IPS-NIHi11 (cell line): ENCODE measurements around the gene HS3ST4.

Source experiments
- DNase-seq: peaks from one replicate; pipeline ENCODE4 v3.0.0; 2012; ENCODE audit warnings: mixed read lengths, low spot score

The HS3ST4 gene

DNA sequence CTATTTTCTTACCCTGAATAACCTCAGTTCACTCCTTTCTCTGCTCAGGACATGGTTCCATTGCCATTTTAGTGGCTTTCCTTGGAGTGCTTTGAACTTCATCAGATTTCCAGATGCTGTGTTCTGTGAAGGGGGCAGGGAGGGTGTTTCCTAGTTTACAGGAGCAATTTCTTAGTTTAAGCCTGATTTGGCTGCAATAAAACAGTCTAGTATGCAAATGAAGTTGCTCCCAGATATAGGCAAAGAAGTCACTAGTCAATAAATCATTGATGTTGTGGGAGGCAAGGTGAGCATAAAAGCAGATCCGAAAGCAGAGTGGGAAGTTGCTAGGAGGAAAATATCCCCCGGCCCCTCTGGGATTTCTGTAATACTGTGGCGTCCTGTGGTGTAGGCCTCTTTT lies 202.3 kb downstream of the HS3ST4 start:
- DNase-seq: no peak

DNA sequence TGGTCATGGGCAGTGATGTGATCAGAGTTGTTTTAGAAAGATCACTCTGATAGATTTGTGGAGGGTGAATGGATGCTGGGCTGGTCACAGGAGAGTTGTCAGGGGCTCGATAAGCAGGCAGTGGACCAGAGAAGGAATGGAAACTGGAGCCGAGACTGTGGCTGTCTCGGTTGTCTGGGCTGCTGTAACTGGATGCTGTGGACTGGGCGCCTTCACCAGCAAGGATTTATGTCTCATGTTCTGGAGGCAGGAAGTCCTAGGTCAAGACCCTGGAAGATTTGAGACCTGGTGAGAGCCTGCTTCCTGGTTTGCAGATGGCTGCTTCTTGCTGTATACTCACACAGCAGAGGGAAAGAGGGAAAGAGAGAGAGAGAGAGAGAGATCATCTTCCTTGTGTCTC lies 203.6 kb downstream of the HS3ST4 start:
- DNase-seq: no peak

DNA sequence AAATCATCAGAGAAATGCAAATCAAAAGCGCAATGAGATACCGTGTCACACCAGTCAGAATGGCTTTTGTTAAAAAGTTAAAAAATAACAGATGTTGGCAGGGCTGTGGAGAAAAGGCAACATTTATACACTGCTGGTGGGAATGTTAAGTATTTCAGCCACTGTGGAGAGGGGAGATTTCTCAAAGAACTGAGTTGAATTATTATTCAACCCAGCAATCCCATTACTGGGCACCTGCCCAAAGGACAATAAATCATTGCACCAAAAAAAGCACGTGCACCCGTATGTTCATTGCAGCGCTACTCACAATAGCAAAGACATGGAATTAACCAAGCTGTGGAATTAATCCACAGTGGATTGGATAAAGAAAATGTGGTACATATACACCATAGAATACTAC lies 204.7 kb downstream of the HS3ST4 start:
- DNase-seq: no peak

DNA sequence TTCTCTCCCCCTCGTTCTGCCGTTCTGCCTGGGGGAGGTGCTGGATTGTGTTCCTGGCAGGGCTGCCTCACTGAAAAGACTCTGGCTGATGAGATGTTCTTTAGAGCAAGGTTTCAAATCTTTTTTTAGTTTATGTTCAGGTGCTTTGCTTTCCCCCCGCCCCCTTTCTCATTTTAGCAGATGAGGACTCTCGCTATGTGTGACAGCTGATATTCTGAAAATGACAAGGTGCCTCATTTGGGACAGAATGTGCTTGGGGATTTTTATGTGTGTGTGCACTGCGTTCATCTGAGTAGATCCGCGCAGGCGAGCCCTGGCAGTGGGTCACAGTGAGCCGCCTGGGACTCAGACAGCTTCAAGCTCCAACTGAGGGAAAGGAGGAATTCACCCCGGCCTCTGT lies 205.9 kb downstream of the HS3ST4 start:
- no peak for DNase-seq

DNA sequence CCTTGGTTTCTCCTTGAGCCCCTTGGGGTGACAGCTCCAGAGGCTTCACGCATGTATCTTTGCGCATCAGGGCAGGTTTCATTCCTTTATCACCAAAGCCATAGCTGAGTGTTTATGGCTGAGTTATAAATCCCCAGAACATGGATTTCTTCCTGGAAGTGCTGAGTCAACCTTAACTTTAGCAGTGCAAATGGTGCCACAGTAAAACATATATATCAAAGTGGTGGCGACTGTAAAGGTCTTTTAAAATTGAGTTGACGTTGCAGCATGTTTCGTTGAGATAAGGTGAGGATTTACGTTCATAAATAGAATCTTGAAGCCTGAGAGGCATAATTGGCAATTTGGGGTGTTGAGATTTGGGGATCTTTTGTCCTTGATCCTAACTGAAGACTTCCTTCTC lies 214.1 kb downstream of the HS3ST4 start:
- DNase-seq: no peak

DNA sequence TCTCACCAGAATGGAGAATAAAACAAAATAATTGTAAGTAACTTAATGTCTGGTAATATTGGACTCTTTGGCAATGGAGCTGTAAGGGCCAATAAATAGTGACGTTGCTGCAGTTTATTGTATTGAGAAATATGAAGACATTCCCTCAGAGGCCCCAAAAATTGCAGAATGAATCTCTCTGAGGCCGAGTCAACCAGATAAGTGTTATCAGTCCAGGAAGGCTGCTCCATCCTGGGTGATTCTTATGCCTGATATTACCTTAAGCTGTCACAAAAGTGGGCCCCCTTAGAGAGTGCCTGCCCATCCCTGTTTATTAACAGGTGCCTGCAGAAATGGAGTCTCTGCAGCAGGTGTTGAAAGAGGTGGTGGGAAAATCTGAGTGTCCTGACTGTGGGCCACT lies 219.2 kb downstream of the HS3ST4 start:
- DNase-seq: no peak

DNA sequence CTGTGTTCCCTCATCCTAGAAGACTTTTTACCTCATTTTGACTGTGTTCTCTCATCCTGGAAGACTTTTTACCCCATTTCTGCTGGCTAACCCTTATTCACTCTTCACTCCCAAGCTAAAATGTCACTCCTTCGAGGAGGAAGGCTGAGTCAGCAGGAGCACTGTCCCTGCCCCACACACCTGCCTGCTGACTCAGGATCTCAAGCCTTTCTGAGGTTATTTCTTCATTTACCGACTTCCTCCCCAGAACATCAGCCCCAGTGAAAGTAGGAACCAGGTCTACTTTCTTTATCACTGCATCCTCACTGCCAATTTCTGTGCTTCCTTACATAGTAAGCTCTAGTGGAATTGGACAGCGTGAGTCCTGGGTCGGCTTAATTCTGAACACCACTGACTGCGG lies 220.6 kb downstream of the HS3ST4 start:
- DNase-seq: no peak

DNA sequence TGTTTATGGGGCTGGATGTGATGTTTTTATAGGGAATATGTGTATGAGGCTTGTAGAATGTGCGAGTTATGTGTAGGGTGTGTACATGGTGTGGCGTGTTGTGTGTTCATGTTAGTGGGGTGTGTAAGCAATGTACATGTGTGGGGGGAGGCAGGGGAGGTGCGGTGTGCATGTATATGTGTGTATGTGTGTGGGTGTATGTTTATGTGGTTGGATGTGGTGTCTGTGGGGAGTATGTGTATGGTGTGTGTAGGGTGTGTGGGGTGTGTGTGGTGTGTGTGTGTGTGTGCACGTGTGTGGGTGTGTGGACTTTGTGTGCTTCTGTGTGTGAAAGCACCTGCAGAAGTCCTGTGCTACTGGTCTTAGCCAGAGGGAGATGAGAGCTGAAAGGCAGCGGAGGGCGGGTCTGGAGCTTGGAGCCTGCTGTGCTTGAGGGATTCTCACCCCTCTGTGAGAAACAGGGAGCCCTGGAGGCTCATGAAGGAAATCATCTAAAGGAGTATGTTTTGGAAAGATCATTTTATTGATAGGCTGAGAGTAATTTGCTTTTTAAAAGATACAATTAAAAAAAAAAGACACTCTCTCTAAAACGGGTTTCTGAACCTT lies 222.7 kb downstream of the HS3ST4 start:
- peak; percentile 34 for DNase-seq

DNA sequence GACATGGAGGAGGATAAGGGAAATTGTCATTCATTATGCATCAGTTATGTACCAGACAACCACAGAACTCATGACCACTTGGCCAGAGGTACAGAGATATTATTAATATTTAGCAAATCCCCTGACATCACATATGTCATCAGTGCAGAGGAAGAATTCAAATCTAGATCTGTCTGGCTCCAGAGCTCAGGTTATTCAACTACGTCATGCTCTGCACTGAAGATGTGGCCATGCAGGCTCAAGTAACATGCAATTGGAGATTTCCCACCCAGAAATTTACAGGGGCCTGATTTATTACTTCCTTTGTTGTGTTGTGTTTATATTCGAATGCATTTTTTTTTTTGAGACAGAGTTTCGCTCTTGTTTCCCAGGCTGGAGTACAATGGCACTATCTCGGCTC lies 224.3 kb downstream of the HS3ST4 start:
- no peak for DNase-seq

DNA sequence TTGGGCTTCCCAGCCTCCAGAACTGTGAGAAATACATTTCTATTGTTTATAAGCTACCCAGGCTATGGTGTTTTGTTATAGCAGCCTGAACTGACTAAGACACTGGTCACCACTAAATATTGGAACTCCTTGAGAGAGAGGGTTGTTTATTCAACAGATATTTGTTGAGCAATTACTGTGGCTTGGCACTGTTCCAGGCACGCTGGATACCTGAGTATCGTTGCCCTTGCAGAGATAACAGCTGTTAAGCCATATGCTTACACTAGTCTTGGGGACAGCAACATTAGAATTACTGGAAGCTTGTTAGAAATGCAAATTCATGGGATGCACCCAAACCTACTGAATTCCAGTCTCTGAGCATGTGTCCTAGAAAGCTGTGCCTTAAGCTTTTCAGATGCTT lies 230.7 kb downstream of the HS3ST4 start:
- DNase-seq: no peak

DNA sequence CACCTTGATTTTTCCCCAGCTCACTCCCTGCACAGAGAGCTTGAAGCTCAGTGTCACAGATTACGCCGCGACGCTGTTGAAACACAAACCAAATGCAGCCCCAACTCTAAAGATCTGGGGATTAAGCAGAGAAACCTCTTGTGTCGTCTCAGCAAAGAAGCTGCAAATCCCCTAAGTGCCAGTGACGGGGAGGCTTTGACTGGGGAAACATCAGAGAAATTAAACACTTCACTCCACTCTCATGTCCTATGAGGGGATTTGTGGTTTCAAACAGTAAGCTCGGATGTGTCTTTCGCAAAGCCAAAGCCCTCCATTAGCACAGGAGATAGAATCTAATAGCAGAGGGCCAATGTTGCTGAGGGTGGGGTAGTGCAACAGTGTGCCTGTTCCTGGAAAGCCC lies 233.7 kb downstream of the HS3ST4 start:
- no peak for DNase-seq

DNA sequence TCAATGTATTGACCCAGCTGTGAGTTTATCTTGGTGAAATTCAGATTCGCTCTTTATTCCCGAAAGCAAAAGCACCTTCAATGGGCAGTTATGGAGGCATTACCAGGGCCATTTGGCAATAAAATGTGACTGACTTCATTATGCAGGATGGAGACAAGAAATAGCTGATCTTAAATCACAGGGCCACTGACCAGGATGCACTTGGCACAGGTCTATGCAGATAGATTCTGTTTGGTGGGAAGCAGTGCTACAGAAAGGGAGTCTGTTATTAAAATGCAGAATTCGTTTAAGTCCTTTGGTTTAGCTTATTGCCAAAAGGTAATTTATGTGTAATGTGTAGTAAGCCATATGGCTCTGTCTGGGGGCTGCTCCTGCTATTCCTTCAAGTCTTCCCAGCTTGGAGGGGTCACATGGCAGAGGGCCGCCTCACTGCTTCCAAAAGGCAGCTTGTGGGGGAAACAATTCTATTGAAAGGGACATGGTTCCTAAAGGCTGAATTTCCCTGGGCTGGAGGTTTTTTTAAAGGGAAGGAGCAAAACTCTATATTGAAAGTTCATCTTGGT lies 239.8 kb downstream of the HS3ST4 start:
- DNase-seq: no peak

DNA sequence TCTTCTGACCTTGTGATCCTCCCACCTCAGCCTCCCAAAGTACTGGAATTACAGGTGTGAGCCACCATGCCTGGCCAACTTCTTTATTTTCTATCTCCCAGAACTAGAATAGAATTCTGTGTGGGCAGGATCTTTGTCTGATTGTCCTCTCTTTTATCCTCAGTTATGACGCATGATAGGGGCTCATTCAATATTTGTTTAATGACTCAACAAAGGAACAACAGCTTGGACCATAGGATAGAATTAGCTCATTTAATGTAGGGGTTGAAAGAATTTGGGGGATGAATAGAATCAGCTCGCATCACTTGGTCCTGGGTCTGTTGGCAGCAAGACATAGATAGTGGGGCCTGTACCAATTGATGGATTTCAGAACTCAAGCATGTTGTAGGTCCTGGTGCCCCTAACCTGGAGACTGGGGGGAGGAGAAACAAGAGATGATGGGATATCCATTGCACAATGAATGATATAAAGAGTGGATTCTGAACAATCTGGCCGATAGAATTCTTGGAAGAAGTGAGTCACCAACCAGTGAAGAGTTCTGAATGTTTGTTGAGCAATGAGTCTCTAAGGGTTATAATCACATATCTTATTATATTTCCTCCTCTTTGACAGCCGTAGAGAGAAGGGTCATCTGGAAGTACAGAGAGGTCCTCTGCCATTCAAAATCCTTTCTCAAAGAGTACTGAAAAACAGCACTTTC lies 250.2 kb downstream of the HS3ST4 start:
- no peak for DNase-seq

DNA sequence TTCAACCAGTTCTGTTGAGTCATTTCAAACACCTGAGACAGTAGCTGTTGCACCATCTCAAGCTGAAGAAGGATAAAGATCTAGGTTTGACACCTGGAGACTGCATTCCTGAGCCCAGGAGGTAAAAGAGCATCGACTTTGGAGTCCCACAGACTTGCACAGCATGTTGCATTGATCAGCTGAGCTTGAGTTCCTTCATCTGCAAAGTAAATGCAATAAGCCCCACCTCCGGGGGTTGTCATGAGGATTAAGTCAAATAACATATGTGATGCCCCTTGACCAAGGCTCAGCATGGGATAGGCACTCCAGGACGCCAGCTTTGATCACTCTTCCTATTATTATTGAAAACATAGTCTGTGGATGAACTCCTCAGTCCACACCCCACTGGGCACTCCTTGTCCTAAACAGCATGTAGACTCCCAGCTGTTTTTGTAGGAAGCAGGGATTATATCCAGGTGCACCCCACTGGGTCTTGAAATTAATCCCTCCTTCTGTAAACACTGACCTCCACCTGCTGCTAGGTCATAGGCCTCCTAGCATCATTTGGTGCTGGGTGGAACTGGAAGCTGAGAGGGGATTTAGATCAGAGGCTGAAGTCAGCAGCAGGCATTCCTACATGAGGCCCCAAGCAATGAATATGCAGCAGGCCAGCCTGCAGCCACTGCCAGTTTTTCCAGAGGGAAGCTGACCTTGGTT lies 259.0 kb downstream of the HS3ST4 start:
- peak; percentile 83 for DNase-seq

DNA sequence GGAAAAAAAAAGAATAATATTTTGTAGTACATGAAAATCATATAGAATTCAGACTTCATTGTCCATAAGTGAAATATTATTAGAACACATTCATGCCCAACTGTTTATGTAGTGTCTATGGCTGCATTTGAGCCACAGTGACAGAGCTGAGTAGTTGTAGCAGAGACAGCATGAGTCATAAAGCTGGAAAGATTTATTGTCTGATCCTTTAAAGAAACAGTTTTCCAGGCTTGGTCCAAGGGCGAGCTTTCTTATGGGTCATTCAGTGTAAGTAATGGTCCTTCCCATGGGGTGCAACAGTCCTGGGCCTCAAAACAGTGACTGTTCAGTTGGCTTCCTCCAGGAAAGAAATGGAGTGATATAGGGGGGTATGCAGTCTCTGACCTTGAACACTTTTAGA lies 260.2 kb downstream of the HS3ST4 start:
- DNase-seq: no peak

DNA sequence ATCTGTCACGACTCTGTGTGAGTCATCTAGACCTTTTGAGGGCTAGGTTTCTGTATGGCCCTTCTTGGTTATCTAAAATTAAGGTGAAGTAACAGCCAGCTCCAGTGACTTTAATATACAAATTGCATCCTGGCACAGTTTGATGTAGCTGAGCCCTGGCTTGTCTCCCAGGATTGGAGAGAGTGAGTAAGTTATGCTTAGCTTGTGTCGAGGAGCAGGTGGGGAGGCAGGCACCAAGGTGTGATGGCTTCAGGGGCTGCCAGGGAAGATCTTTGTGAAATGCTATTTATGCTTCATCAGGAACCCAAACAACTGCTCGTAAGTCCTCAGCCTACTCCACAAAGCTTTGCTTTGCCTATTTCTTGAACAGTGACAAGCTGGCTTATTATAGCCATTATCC lies 261.2 kb downstream of the HS3ST4 start:
- DNase-seq: no peak

DNA sequence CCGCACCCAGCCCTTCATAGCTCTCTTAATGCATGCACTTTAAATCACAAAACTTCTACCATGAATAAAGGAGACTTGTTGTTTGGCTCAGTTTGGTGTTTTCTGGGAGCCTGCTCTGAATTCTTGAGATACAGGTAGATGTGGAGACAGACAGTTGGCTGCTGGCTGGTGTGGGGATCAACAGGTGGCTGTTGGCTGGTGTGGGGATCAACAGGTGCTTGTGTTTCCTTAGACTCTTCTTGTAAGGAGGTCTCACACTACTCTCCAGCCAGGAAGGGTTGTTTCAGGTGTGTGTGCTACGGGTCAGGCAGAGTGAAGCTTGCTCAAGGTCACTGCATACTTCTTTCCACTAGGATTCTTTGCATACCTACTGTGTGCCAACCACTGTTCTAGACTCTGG lies 265.9 kb downstream of the HS3ST4 start:
- no peak for DNase-seq

DNA sequence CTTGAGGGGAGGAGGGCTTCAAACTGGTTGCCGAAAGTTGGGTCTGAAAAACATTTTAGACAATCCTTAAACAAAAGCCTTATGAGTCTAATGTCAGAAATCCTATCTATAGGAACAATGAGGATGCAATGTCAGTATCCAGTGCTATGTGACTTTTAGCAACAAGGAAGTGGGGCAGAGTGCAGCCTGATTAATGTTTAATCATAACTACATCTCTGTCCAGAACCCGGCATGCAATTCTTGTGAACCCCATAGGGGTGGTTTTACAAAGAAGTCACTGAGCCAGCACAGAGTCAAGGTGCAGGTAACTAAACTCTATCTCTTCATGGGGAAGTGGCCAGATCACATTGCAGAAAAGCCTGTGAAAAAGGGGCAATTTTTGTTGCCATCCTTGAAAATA lies 267.5 kb downstream of the HS3ST4 start:
- DNase-seq: no peak

DNA sequence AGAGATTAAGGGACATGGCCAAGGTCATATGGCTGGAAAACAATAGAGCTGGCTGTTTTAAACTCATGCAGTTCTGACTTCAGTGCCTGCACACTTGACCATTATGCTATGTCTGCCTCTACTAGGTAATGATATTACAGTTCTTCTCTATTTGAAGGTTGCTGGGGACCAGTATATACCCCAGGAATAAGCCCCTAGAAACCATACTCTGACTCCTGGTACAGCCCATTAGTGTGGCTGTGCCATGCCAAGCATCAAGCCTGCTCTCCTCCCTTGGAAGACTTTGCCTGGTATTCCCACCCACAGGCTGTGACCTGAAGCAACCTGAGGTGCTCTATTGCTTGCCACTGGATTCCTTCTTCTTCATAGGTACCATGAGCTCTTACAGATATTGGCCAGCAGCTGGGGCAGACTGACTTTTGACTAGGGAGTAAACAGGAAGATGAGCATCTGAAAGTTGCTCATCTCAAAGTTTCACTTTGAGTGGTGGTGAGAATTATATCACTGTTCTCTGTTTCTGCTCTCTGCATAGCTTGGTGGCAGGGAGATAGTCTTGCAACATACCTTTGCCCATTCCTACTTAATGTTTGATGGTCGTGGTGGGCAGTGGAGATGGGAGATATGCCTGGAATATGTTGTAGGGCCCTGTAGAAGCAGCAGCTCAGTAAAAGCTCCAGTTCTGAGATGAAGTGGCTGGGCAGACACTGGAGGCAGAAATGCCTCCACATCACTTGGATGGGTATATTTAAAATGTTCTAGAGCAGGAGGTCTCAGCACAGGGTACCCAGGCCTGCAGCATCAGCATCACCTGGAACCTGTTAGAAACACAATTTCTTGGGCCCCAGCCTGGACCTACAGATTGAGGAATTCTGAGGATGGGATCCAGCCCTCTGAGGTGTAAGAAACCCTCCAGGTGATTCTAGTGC lies 274.7 kb downstream of the HS3ST4 start:
- no peak for DNase-seq

DNA sequence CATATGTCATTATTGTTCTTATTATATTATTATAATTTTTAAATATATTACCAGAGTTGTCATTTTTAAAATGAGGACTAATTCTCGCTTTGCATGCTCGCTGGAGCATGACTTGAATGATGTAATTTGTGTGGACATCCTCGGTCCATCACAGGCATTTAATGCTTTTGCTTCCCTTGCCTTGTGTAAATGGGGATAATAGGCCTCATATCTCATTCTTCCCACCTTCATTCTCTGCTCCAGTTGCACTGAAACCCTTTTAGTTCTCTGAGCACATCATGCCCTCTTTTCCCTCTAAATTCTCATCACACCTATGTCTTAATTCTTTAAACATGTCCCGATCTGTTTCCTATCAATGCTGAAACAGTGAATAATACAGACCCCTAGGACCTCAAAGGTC lies 285.4 kb downstream of the HS3ST4 start:
- DNase-seq: no peak

DNA sequence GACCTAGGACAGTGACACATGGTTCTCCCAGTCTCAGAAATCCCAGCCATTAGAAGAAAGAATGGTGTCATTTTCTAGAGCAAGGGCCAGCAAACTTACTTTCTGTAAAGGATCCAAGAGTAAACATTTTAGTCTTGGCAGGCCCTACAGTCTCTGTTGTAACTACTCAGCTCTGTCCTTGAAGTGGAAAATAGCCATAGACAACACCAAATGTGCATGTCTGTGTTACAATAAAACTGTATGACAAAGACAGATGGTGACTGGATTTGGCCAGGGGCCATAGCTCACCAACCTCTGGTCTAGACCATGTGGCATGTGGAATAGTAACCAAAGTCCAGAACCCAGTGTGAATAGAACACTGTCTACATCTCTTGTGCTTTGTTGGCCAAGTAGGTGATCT lies 286.5 kb downstream of the HS3ST4 start:
- no peak for DNase-seq

DNA sequence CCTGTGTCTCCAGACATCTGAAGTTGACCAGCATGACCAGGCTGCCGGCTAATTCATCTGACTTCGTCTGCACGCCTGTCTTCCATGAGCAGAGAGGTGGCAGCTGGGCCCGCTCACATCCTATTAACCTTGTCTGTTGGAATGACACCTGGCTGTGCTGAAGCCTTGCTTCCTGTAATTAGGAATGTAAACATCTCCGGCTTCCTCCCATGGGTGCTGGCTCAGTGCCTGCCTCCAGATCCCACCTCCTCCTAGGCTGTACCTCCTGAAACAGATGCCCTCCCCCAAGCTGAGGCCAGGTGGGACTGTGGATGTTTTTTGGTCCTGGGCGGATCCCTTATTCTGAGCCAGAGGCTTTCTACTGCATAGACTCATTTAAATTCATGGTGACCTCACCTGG lies 296.3 kb downstream of the HS3ST4 start:
- DNase-seq: peak; percentile 14
